Sciatic nerve (tissue), 2 donors: Measurements from ENCODE around the gene SIT1. TPM values are rescaled to one million over a fixed set of nuclear protein-coding genes. Genes with fewer than 3 reads are reported as not detected.

ENCODE experiments used
- ATAC-seq: fragments of 200-7000 bp; cut with Tn5 transposase; one replicate; pipeline ENCODE4 v1.9.1; 2020; ENCODE audit warnings: mild to moderate bottlenecking, moderate library complexity
- DNase-seq: peaks from one replicate; pipeline ENCODE4 v3.0.0-alpha.2; 2020; ENCODE audit warnings: low spot score
- intact Hi-C: fragments of 100-400 bp; cut with DNase I; formaldehyde crosslinking; loops from one replicate; pipeline ENCODE4 v1.14.2; 2022
- total RNA-seq: library from RNA; stranded (reverse); fragmentation: NEBNext Ultra II Directional; extraction: Animal tissue kit (Norgen Biotek cat#: 25700); gene quantifications from one replicate; pipeline ENCODE4 v1.2.1, GENCODE V29; 2021
- donor health status: DM: no; HTN: no; CAD: no.
- donor health status: DM: no; HTN: no; CAD: no.

Gene SIT1
- total RNA-seq, result 0.67 TPM

GRCh38 chr9:35650341-35651158 is at the start of gene SIT1:
SIT1 (minus strand) TSS chr9:35650931; CDS start chr9:35650853, 78 bp downstream.
- DNase-seq (peak; percentile 54), ATAC-seq (no peak)

GRCh38 chr9:35700031-35700430 is 49.3 kb upstream of the SIT1 start:
- intact Hi-C loops, result no loop called here
- ATAC-seq (no peak), DNase-seq (no peak)

More at GRCh38 chr9:35650341-35651158, at the start of gene SIT1:
- intact Hi-C loops, result no loop called here

- no peak for DNase-seq
- intact Hi-C loops, result no loop called here
Observed at GRCh38 chr9:35698231-35698630, 47.5 kb upstream of the SIT1 start.

GRCh38 chr9:35697486-35697885 is 46.8 kb upstream of the SIT1 start:
- peak; percentile 25 for ATAC-seq
- intact Hi-C loops, result no loop called here
- no peak for DNase-seq

More at GRCh38 chr9:35698231-35698630, 47.5 kb upstream of the SIT1 start:
- no peak for ATAC-seq

GRCh38 chr9:35696520-35697215 is 45.9 kb upstream of the SIT1 start:
- DNase-seq (no peak), ATAC-seq (peak; percentile 73)
- intact Hi-C loops, result no loop called here

- intact Hi-C loops, result no loop called here
- no peak for ATAC-seq
- no peak for DNase-seq
Observed at GRCh38 chr9:35695943-35696401, 45.2 kb upstream of the SIT1 start.

- no peak for DNase-seq
- intact Hi-C loops, result no loop called here
- ATAC-seq, result no peak
Observed at GRCh38 chr9:35691757-35692301, 41.1 kb upstream of the SIT1 start.

- DNase-seq (no peak), ATAC-seq (no peak)
- intact Hi-C loops, result no loop called here
Observed at GRCh38 chr9:35691334-35691650, 40.6 kb upstream of the SIT1 start.

GRCh38 chr9:35690614-35691333 is 40.0 kb upstream of the SIT1 start:
- intact Hi-C loops, result no loop called here
- DNase-seq (peak; percentile 87), ATAC-seq (peak; percentile 74)

- ATAC-seq, result no peak
- intact Hi-C loops, result no loop called here
- DNase-seq, result no peak
Observed at GRCh38 chr9:35690294-35690613, 39.5 kb upstream of the SIT1 start.

- peak; percentile 52 for ATAC-seq
- intact Hi-C loops, result no loop called here
- DNase-seq, result peak; percentile 76
Observed at GRCh38 chr9:35689542-35690293, 39.0 kb upstream of the SIT1 start, which contains the start of gene TPM2. TPM2 (minus strand) TSS chr9:35689925; CDS start chr9:35689817, 108 bp downstream.

GRCh38 chr9:35688558-35689541 is 38.1 kb upstream of the SIT1 start:
- intact Hi-C loops, result no loop called here
- DNase-seq, result no peak
- ATAC-seq, result no peak

- no peak for DNase-seq
- no peak for ATAC-seq
- intact Hi-C loops, result no loop called here
Observed at GRCh38 chr9:35687972-35688557, 37.3 kb upstream of the SIT1 start.

- ATAC-seq, result no peak
- intact Hi-C loops, result no loop called here
- no peak for DNase-seq
Observed at GRCh38 chr9:35687306-35687705, 36.6 kb upstream of the SIT1 start.

GRCh38 chr9:35686222-35687203 is 35.8 kb upstream of the SIT1 start:
- ATAC-seq, result no peak
- intact Hi-C loops, result no loop called here
- no peak for DNase-seq

GRCh38 chr9:35685506-35685905 is 34.8 kb upstream of the SIT1 start:
- peak; percentile 78 for DNase-seq
- peak; percentile 58 for ATAC-seq
- intact Hi-C loops, result no loop called here
